ENCODE data around the gene IGFBP4.

Gene IGFBP4

GRCh38 chr17:40419559-40420331 is 23.5 kb upstream of the IGFBP4 start:
- TF ChIP-seq CTCF (IDR thresholded peaks at IDR 0.05; ENCODE audit: low read depth, low read length), result no peak
- no peak overlapping the region for H3K4me3 ChIP-seq (ENCODE audit: low read depth, low read length)

- TF ChIP-seq CTCF (IDR thresholded peaks at IDR 0.05; ENCODE audit: low read depth, low read length), result no peak
- no peak overlapping the region for H3K4me3 ChIP-seq (ENCODE audit: low read depth, low read length)
Measured at GRCh38 chr17:40422990-40423633, 20.1 kb upstream of the IGFBP4 start.

- no peak overlapping the region for H3K4me3 ChIP-seq (ENCODE audit: low read depth, low read length)
- TF ChIP-seq CTCF (IDR thresholded peaks at IDR 0.05; ENCODE audit: low read depth, low read length), result no peak
Measured at GRCh38 chr17:40425741-40426140, 17.5 kb upstream of the IGFBP4 start.

GRCh38 chr17:40427002-40427491 is 16.2 kb upstream of the IGFBP4 start:
- no peak for TF ChIP-seq CTCF (IDR thresholded peaks at IDR 0.05; ENCODE audit: low read depth, low read length)
- no peak overlapping the region for H3K4me3 ChIP-seq (ENCODE audit: low read depth, low read length)

- no peak overlapping the region for H3K4me3 ChIP-seq (ENCODE audit: low read depth, low read length)
- TF ChIP-seq CTCF (IDR thresholded peaks at IDR 0.05; ENCODE audit: low read depth, low read length), result no peak
Measured at GRCh38 chr17:40430272-40431230, 12.7 kb upstream of the IGFBP4 start.

- no peak for TF ChIP-seq CTCF (IDR thresholded peaks at IDR 0.05; ENCODE audit: low read depth, low read length)
- H3K4me3 ChIP-seq (ENCODE audit: low read depth, low read length), result no peak overlapping the region
Measured at GRCh38 chr17:40431231-40431602, 12.0 kb upstream of the IGFBP4 start.

Measured in WI38 (cell line).